Mucosa of descending colon (tissue), 3 donors: ENCODE results near the gene SPC25. TPM values are rescaled to one million over a fixed set of nuclear protein-coding genes. Genes with fewer than 3 reads are reported as not detected.

Experiments
- ATAC-seq: fragments of 200-7000 bp; cut with Tn5 transposase; one replicate; pipeline ENCODE4 v1.9.1; 2020; ENCODE audit warnings: mild to moderate bottlenecking, moderate library complexity
- DNase-seq, 3 donors: peaks; one replicate each; pipeline ENCODE4 v3.0.0-alpha.2; 2020
- H3K36me3 ChIP-seq: fragments of 200-600 bp; one replicate; pipeline ENCODE4 v1.8.0; 2021; ENCODE audit warnings: low read depth, mild to moderate bottlenecking
- H3K4me1 ChIP-seq: fragments of 200-600 bp; one replicate; pipeline ENCODE4 v1.8.0; 2021; ENCODE audit warnings: low read depth, mild to moderate bottlenecking
- H3K4me3 ChIP-seq: fragments of 200-600 bp; one replicate; pipeline ENCODE4 v1.8.0; 2021; ENCODE audit warnings: mild to moderate bottlenecking
- H3K9me3 ChIP-seq: fragments of 200-600 bp; one replicate; pipeline ENCODE4 v1.8.0; 2021; ENCODE audit warnings: mild to moderate bottlenecking
- intact Hi-C, 2 donors: fragments of 100-400 bp; cut with DNase I in 1 of 2; cut with micrococcal nuclease in 1 of 2; formaldehyde crosslinking; loops; one replicate each; pipeline versions ENCODE4 v1.11.0 to v1.11.1; 2022; cut with DNase I, micrococcal nuclease
- total RNA-seq, 3 donors: library from RNA; stranded (reverse); fragmentation: NEBNext Ultra II Directional in 2 of 3; extraction: Animal tissue kit (Norgen Biotek cat#: 25700) in 2 of 3; gene quantifications; one replicate each; pipeline versions ENCODE4 v1.2.1 to v1.2.4, GENCODE V29; 2021 to 2023
- TF ChIP-seq, protein P1 (sequence below): fragments of 200-600 bp; IDR thresholded peaks from one replicate; pipeline ENCODE4 v1.8.0; 2022; ENCODE audit warnings: antibody characterized with exemption, mild to moderate bottlenecking
- donor health status: DM: no; HTN: no; CAD: no; lungs with moderate emphysema.
- donor health status: DM: no; HTN: no; CAD: no.
- donor health status: DM: no; HTN: yes; CAD: no.

SPC25 gene
- total RNA-seq, 3 donors from 2014 or later = 0.66 to 6.7 (median 2.5) TPM

GRCh38 chr2:168930242-168930641 lies 40.0 kb upstream of the SPC25 start:
- no peak for ATAC-seq
- TF ChIP-seq, protein P1, sequence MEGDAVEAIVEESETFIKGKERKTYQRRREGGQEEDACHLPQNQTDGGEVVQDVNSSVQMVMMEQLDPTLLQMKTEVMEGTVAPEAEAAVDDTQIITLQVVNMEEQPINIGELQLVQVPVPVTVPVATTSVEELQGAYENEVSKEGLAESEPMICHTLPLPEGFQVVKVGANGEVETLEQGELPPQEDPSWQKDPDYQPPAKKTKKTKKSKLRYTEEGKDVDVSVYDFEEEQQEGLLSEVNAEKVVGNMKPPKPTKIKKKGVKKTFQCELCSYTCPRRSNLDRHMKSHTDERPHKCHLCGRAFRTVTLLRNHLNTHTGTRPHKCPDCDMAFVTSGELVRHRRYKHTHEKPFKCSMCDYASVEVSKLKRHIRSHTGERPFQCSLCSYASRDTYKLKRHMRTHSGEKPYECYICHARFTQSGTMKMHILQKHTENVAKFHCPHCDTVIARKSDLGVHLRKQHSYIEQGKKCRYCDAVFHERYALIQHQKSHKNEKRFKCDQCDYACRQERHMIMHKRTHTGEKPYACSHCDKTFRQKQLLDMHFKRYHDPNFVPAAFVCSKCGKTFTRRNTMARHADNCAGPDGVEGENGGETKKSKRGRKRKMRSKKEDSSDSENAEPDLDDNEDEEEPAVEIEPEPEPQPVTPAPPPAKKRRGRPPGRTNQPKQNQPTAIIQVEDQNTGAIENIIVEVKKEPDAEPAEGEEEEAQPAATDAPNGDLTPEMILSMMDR = no peak
- intact Hi-C loops = no loop called here

GRCh38 chr2:168929031-168929430 lies 38.8 kb upstream of the SPC25 start:
- TF ChIP-seq, protein P1 = no peak
- ATAC-seq (no peak), DNase-seq (no peak)
- intact Hi-C loops = no loop called here
- H3K4me1 ChIP-seq = no peaks in the 10 kb centered on the region
- no peak overlapping the region for H3K4me3 ChIP-seq
- no peaks in the 10 kb centered on the region for H3K9me3 ChIP-seq
- no peaks in the 10 kb centered on the region for H3K36me3 ChIP-seq

More at GRCh38 chr2:168930242-168930641, 40.0 kb upstream of the SPC25 start:
- H3K9me3 ChIP-seq = no peaks in the 10 kb centered on the region
- no peaks in the 10 kb centered on the region for H3K4me1 ChIP-seq
- H3K36me3 ChIP-seq = no peaks in the 10 kb centered on the region
- no peak for DNase-seq
- no peak overlapping the region for H3K4me3 ChIP-seq

DNA sequence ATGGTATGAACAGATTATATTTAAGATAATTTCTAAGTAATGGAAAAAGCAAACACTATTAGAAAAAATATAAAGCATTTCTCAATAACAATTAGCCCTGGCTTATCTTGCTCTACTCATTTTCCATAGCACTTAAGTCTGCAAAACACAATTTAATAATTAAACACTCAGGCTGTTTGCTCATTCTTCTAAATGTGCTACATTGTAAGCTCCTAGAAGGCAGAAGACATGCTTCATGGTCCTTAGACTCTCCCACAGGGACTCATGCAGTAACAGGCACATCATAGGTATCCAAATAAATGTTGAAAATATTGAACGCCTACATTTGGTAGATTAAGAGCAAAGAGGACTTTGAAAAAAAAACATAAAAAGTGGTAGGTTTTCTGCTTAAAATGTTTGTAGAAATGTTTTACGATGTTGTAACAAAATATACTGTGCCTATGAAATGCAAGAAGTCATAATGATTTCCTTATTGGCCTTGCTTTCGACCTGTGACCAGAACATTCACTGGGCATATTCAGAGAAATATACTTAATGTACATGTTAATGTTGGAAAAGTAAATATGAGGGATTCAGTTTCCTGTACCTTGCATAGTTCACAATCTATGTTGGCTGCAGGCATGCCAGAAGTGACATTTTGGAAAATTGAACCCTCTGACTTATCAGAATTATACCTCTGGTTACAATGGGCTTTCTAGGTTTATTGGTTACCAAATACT lies 38.0 kb upstream of the SPC25 start:
- no peak for DNase-seq
- Histone ChIP-seq H3K4me3 (no peak overlapping the region), H3K36me3 (no peaks in the 10 kb centered on the region), H3K4me1 (no peaks in the 10 kb centered on the region), H3K9me3 (no peaks in the 10 kb centered on the region)
- TF ChIP-seq, protein P1 = no peak
- ATAC-seq = peak; percentile 91
- intact Hi-C loops = no loop called here

GRCh38 chr2:168926621-168927386 lies 36.6 kb upstream of the SPC25 start:
- ATAC-seq (no peak), DNase-seq (no peak)
- H3K36me3 ChIP-seq = no peaks in the 10 kb centered on the region
- no peaks in the 10 kb centered on the region for H3K4me1 ChIP-seq
- H3K9me3 ChIP-seq = no peaks in the 10 kb centered on the region
- TF ChIP-seq, protein P1 = no peak
- no peak overlapping the region for H3K4me3 ChIP-seq
- intact Hi-C loops = no loop called here

GRCh38 chr2:168920504-168921157 lies 30.4 kb upstream of the SPC25 start:
- peak in 1 of 3 donors; percentile 40 for DNase-seq
- ATAC-seq = peak; percentile 44
- no peaks in the 10 kb centered on the region for H3K36me3 ChIP-seq
- H3K4me1 ChIP-seq = no peaks in the 10 kb centered on the region
- intact Hi-C loops = loop anchor here in 1 of 2 donors (5.0 kb wide), 1 partner anchor 148 kb away; no protein-coding TSS in a partner anchor
- H3K9me3 ChIP-seq = peaks cover 1% of the 10 kb centered on the region
- H3K4me3 ChIP-seq = no peak overlapping the region
- TF ChIP-seq, protein P1 = peak; percentile 17
